Measurements from ENCODE around the gene TM9SF1. TPM values are rescaled to one million over a fixed set of nuclear protein-coding genes. Genes with fewer than 3 reads are reported as not detected.

The TM9SF1 gene
- total and polyA plus RNA-seq, 2 of the 13 experiments (the other 11 are each of a cell fraction or from before 2014, with no cell fraction given): 83.2 to 110 TPM

- TF ChIP-seq, protein P1, sequence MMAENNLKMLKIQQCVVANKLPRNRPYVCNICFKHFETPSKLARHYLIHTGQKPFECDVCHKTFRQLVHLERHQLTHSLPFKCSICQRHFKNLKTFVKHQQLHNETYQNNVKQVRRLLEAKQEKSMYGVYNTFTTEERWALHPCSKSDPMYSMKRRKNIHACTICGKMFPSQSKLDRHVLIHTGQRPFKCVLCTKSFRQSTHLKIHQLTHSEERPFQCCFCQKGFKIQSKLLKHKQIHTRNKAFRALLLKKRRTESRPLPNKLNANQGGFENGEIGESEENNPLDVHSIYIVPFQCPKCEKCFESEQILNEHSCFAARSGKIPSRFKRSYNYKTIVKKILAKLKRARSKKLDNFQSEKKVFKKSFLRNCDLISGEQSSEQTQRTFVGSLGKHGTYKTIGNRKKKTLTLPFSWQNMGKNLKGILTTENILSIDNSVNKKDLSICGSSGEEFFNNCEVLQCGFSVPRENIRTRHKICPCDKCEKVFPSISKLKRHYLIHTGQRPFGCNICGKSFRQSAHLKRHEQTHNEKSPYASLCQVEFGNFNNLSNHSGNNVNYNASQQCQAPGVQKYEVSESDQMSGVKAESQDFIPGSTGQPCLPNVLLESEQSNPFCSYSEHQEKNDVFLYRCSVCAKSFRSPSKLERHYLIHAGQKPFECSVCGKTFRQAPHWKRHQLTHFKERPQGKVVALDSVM (CRISPR knock-in tag; IDR thresholded peaks at IDR 0.05): no peak
- TF ChIP-seq PLSCR1 (CRISPR knock-in tag; IDR thresholded peaks at IDR 0.05; ENCODE audit: borderline replicate concordance): no peak
- TF ChIP-seq, protein P2, sequence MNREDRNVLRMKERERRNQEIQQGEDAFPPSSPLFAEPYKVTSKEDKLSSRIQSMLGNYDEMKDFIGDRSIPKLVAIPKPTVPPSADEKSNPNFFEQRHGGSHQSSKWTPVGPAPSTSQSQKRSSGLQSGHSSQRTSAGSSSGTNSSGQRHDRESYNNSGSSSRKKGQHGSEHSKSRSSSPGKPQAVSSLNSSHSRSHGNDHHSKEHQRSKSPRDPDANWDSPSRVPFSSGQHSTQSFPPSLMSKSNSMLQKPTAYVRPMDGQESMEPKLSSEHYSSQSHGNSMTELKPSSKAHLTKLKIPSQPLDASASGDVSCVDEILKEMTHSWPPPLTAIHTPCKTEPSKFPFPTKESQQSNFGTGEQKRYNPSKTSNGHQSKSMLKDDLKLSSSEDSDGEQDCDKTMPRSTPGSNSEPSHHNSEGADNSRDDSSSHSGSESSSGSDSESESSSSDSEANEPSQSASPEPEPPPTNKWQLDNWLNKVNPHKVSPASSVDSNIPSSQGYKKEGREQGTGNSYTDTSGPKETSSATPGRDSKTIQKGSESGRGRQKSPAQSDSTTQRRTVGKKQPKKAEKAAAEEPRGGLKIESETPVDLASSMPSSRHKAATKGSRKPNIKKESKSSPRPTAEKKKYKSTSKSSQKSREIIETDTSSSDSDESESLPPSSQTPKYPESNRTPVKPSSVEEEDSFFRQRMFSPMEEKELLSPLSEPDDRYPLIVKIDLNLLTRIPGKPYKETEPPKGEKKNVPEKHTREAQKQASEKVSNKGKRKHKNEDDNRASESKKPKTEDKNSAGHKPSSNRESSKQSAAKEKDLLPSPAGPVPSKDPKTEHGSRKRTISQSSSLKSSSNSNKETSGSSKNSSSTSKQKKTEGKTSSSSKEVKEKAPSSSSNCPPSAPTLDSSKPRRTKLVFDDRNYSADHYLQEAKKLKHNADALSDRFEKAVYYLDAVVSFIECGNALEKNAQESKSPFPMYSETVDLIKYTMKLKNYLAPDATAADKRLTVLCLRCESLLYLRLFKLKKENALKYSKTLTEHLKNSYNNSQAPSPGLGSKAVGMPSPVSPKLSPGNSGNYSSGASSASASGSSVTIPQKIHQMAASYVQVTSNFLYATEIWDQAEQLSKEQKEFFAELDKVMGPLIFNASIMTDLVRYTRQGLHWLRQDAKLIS (CRISPR knock-in tag; IDR thresholded peaks at IDR 0.05): peak; percentile 91; the same call in 1 of the 2 replicates
- peak; percentile 91 for TF ChIP-seq ZNF83 (CRISPR knock-in tag; IDR thresholded peaks at IDR 0.05; ENCODE audit: borderline replicate concordance)
- no peak for TF ChIP-seq ZNF282 (IDR thresholded peaks at IDR 0.05; ENCODE audit: partially characterized antibody)
- no peak for TF ChIP-seq SYNCRIP (IDR thresholded peaks at IDR 0.05; ENCODE audit: insufficient read depth, low read depth, low read length)
- no peak for TF ChIP-seq PRMT3 (CRISPR knock-in tag; IDR thresholded peaks at IDR 0.05; ENCODE audit: borderline replicate concordance, low read depth)
- TF ChIP-seq ADNP (CRISPR knock-in tag; IDR thresholded peaks at IDR 0.05): no peak
- peak; percentile 30; the same call in 1 of the 2 replicates for TF ChIP-seq ZNF3 (CRISPR knock-in tag; IDR thresholded peaks at IDR 0.05)
- TF ChIP-seq HOXA3 (CRISPR knock-in tag; IDR thresholded peaks at IDR 0.05): peak; percentile 98
- no peak for TF ChIP-seq ZNF468 (CRISPR knock-in tag; IDR thresholded peaks at IDR 0.05)
- TF ChIP-seq ETV6 (CRISPR knock-in tag; conservative IDR thresholded peaks at IDR 0.05): peak; percentile 97
- TF ChIP-seq ZC3H13 (CRISPR knock-in tag; IDR thresholded peaks at IDR 0.05): no peak
- TF ChIP-seq XBP1 (CRISPR knock-in tag; IDR thresholded peaks at IDR 0.05): peak; percentile 99
- peak; percentile 100 for TF ChIP-seq ZNF335 (CRISPR knock-in tag; IDR thresholded peaks at IDR 0.05)
- peak; percentile 93; the same call in 1 of the 2 replicates for TF ChIP-seq ZKSCAN8 (CRISPR knock-in tag; IDR thresholded peaks at IDR 0.05; ENCODE audit: borderline replicate concordance)
- peak; percentile 82 for TF ChIP-seq ZNF143 (CRISPR knock-in tag; IDR thresholded peaks at IDR 0.05)
- peak; percentile 92 for TF ChIP-seq SALL1 (CRISPR knock-in tag; IDR thresholded peaks at IDR 0.05)
- peak; percentile 82; the same call in 1 of the 2 replicates for TF ChIP-seq ZFP1 (CRISPR knock-in tag; IDR thresholded peaks at IDR 0.05)
- TF ChIP-seq ARNT2 (CRISPR knock-in tag; IDR thresholded peaks at IDR 0.05; ENCODE audit: low read depth): peak; percentile 99
Measured at GRCh38 chr14:24195186-24196070, at the start of gene TM9SF1 (continued).
